ENCODE measurements around the gene GRIA4. TPM values are rescaled to one million over a fixed set of nuclear protein-coding genes. Genes with fewer than 3 reads are reported as not detected.

The GRIA4 gene
- total RNA-seq, 2 experiments from 2014 or later, result not detected

DNA sequence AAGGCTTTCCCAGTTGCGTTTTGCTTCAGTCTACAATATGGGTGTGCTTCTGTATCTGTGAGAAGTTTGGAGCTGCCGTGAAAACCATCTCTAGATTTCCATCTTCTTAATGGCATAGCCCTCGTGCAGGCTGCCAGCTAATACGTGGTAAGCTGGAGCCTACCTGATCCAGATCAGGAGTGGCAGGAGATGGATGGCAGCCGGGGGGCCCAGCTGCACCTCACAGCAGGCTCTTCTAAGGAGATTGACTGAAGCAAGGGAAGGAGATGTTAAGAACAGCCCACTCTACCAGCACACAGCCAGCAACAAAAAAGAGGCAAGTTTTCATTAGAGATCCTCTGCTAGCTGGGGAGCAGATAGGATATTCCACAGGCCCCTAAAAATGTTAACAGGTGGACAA is 296.6 kb downstream of the GRIA4 start:
- Mint-ChIP-seq H3K4me1 (ENCODE audit: low read depth) (no peaks in the 10 kb centered on the region), H3K27ac (no peak overlapping the region), H3K27me3 (no peaks in the 10 kb centered on the region), H3K36me3 (no peaks in the 10 kb centered on the region), H3K4me3 (no peak overlapping the region), H3K9me3 (no peaks in the 10 kb centered on the region)
- CTCF ChIA-PET, result no interaction called here
- intact Hi-C loops (cut with micrococcal nuclease), result no loop called here
- POLR2A ChIA-PET, result no interaction called here
- no peak for DNase-seq

DNA sequence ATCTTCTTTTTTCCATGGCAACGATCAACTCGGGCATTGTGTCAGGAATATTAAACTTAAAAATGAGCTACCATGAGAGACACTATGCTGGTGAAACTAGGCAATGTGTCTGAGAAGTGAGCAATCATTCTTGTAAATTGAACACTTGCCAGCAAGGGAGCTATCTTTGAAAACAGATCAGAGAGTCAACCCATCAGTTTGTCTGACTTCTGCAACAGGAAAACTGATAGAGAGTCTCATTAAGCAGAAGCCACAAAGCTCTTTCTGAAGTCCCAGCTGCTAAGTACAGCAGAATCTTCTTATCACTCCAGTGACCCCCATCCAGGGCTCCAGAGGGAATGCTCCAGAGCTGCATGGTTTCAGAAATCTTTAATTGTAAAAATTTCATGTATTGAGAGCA is 297.4 kb downstream of the GRIA4 start:
- ChIA-PET POLR2A (no interaction called here), CTCF (no interaction called here)
- intact Hi-C loops (cut with micrococcal nuclease), result no loop called here
- no peaks in the 10 kb centered on the region for H3K27me3 Mint-ChIP-seq
- H3K4me1 Mint-ChIP-seq (ENCODE audit: low read depth), result no peaks in the 10 kb centered on the region
- H3K36me3 Mint-ChIP-seq, result no peaks in the 10 kb centered on the region
- no peak overlapping the region for H3K27ac Mint-ChIP-seq
- no peaks in the 10 kb centered on the region for H3K9me3 Mint-ChIP-seq
- no peak overlapping the region for H3K4me3 Mint-ChIP-seq
- no peak for DNase-seq

DNA sequence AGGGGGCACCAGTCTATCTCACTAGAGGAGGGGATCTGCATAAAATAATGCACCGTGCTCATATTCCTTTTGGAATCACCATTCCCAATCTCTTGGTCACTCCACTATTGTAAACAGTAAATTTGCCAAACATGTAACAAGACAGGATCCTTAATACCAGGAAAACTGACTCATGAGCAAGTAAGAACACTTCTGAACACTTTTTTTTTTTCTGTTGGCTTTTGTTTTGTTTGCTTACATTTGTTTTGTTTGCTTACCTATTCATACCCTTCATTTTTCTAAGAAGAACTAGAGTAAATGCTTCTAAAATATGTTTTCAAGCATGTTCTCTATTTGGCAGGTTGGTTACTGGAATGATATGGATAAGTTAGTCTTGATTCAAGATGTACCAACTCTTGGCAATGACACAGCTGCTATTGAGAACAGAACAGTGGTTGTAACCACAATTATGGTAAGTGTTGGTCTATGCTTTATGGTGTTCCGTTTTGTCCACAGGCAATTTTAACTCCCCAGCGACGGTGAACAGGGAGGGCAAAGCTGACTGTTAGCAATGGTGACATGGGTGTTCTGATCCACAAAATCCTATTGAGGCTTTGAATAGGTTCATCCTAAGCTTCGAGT is 300.3 kb downstream of the GRIA4 start:
- H3K4me1 Mint-ChIP-seq (ENCODE audit: low read depth), result no peaks in the 10 kb centered on the region
- H3K27ac Mint-ChIP-seq, result no peak overlapping the region
- H3K4me3 Mint-ChIP-seq, result no peak overlapping the region
- DNase-seq, result no peak
- no peaks in the 10 kb centered on the region for H3K9me3 Mint-ChIP-seq
- H3K36me3 Mint-ChIP-seq, result no peaks in the 10 kb centered on the region
- intact Hi-C loops (cut with micrococcal nuclease), result no loop called here
- H3K27me3 Mint-ChIP-seq, result no peaks in the 10 kb centered on the region
- ChIA-PET POLR2A (no interaction called here), CTCF (no interaction called here)

DNA sequence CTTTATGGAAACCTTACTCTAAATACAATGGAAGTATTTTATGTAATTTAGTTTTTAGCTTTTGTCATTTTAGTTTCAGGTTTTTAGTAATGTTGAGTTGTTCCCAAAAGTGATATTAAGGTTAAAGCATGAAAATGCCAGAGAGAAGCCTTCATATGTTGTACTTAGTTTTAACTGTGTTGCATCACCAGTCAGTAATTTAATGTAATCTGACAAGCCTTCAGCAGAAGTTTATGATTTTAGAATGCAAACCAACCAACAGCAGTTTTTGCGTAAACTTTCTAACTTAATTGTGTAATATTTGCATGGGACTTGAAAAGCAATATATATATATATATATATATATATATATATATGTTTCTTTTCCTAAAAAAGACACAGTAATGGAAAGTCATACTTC is 301.6 kb downstream of the GRIA4 start:
- no peak for DNase-seq
- ChIA-PET POLR2A (no interaction called here), CTCF (no interaction called here)
- no peaks in the 10 kb centered on the region for H3K36me3 Mint-ChIP-seq
- no peak overlapping the region for H3K27ac Mint-ChIP-seq
- no peaks in the 10 kb centered on the region for H3K4me1 Mint-ChIP-seq (ENCODE audit: low read depth)
- H3K4me3 Mint-ChIP-seq, result no peak overlapping the region
- no peaks in the 10 kb centered on the region for H3K27me3 Mint-ChIP-seq
- intact Hi-C loops (cut with micrococcal nuclease), result no loop called here
- H3K9me3 Mint-ChIP-seq, result no peaks in the 10 kb centered on the region

DNA sequence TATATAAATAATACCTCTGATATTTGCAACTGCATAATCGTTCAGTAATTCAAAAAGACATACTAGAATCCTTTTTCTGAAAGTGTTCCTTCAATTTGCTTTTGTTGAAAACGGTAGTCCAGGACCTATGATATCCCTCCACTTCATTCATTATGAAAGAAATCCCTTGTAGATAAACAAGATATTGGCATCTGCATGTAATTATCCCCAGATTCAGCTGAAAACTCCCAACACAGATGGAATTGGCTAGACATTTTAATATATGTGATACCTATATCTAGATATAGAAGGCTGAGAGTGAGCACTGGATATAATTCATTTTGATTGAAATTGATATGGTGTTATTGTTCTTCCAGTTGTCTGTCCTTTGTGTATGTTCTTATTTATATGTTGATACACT is 302.8 kb downstream of the GRIA4 start:
- no peaks in the 10 kb centered on the region for H3K9me3 Mint-ChIP-seq
- intact Hi-C loops (cut with micrococcal nuclease), result no loop called here
- ChIA-PET POLR2A (no interaction called here), CTCF (no interaction called here)
- H3K4me1 Mint-ChIP-seq (ENCODE audit: low read depth), result no peaks in the 10 kb centered on the region
- H3K27ac Mint-ChIP-seq, result no peak overlapping the region
- no peak for DNase-seq
- no peak overlapping the region for H3K4me3 Mint-ChIP-seq
- H3K36me3 Mint-ChIP-seq, result no peaks in the 10 kb centered on the region
- H3K27me3 Mint-ChIP-seq, result no peaks in the 10 kb centered on the region

DNA sequence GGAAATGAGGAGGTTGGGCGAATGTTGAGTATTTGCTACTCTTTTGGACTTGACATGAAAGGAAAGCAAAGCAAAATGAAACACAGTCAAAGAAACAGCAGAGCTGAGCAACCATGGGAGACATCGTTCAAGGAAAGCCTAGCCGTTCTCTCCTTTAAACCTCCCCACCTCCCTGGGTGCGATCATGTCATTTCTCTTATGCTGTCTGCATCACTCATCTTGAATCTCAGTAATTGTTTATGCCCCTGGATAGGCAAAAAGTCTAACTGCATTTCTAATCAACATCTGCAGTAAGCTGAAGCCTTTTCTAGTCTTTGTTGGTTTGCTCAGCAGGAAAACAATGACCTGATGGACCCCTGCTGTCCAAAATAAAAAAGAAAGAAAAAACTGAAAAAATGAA is 305.1 kb downstream of the GRIA4 start:
- no peak overlapping the region for H3K27ac Mint-ChIP-seq
- CTCF ChIA-PET, result no interaction called here
- no peaks in the 10 kb centered on the region for H3K36me3 Mint-ChIP-seq
- POLR2A ChIA-PET, result no interaction called here
- H3K4me1 Mint-ChIP-seq (ENCODE audit: low read depth), result no peaks in the 10 kb centered on the region
- H3K27me3 Mint-ChIP-seq, result no peaks in the 10 kb centered on the region
- no peak overlapping the region for H3K4me3 Mint-ChIP-seq
- intact Hi-C loops (cut with micrococcal nuclease), result no loop called here
- DNase-seq, result no peak
- no peaks in the 10 kb centered on the region for H3K9me3 Mint-ChIP-seq

DNA sequence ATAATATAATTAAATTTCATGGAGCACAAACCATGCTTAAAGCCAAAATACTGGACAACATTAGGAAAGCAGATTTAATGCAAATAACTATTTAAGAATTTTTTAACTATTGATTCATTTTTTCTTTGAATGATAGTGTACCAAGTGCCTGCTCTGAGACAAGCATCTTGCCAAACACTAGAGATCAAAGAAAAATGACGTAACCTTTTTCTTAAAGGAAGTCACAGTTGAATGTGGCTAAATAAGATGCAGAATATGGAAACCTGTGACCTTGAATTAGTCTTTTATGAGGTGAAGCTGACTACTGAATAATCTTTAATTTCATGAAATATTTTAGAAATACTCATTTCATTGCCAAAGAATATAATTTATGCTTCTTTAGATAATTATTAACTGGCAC is 308.2 kb downstream of the GRIA4 start:
- Mint-ChIP-seq H3K27me3 (no peaks in the 10 kb centered on the region), H3K4me1 (ENCODE audit: low read depth) (no peaks in the 10 kb centered on the region), H3K9me3 (no peaks in the 10 kb centered on the region), H3K4me3 (no peak overlapping the region), H3K27ac (no peak overlapping the region), H3K36me3 (no peaks in the 10 kb centered on the region)
- POLR2A ChIA-PET, result no interaction called here
- CTCF ChIA-PET, result no interaction called here
- DNase-seq, result no peak
- intact Hi-C loops (cut with micrococcal nuclease), result no loop called here

DNA sequence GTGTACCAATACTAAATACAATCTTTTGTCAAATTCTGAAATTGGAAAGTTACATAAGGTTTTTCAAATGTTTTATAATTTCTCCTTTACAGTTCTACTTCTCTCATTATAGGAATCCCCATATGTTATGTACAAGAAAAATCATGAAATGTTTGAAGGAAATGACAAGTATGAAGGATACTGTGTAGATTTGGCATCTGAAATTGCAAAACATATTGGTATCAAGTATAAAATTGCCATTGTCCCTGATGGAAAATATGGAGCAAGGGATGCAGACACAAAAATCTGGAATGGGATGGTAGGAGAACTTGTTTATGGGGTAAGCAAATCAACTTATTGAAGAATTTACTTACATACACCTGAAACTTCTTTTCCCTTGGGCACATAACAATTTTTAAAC is 308.7 kb downstream of the GRIA4 start:
- Mint-ChIP-seq H3K4me3 (no peak overlapping the region), H3K9me3 (no peaks in the 10 kb centered on the region), H3K27ac (no peak overlapping the region), H3K36me3 (no peaks in the 10 kb centered on the region), H3K27me3 (no peaks in the 10 kb centered on the region), H3K4me1 (ENCODE audit: low read depth) (no peaks in the 10 kb centered on the region)
- ChIA-PET POLR2A (no interaction called here), CTCF (no interaction called here)
- DNase-seq, result no peak
- intact Hi-C loops (cut with micrococcal nuclease), result no loop called here

DNA sequence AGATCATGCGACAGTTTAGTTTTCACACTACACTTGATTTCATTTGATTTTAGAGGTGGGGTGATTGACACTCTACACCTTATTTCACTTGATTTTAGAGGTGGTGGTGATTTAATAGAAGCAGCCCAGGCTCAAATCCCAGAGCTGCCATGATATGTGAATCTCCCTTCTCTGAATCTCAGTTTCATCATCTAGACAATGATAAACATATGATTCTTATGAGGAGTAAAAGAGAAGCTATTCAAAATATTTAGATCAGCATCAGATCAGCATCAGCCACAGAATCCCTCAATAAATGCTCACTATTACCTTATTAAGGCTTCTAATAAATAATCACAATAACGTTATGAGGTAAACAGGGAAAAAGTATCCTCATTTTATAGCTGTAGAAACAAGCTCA is 313.4 kb downstream of the GRIA4 start:
- H3K36me3 Mint-ChIP-seq, result no peaks in the 10 kb centered on the region
- H3K27me3 Mint-ChIP-seq, result peaks cover 2% of the 10 kb centered on the region
- intact Hi-C loops (cut with micrococcal nuclease), result no loop called here
- no peaks in the 10 kb centered on the region for H3K9me3 Mint-ChIP-seq
- DNase-seq, result no peak
- H3K27ac Mint-ChIP-seq, result no peak overlapping the region
- CTCF ChIA-PET, result no interaction called here
- H3K4me3 Mint-ChIP-seq, result no peak overlapping the region
- no peaks in the 10 kb centered on the region for H3K4me1 Mint-ChIP-seq (ENCODE audit: low read depth)
- POLR2A ChIA-PET, result no interaction called here

DNA sequence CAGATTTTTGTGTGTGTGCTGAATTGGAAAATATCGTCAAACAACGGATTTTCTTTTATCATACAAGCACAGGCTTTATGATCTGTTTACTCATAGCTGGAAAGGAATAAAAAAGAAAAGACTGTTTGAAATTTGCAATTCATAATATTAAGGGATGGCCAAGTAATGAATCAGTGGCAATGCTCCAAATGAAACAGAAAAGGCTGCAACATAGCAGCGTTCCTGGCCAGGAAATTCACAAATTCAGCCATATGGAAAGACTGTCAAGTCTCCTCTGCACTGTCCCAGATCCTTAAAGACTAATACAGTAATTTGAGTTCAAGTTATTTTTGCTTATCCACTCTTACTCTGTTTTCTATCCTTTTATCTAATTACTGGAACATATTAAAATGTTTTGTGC is 313.9 kb downstream of the GRIA4 start:
- no peak overlapping the region for H3K27ac Mint-ChIP-seq
- POLR2A ChIA-PET, result no interaction called here
- no peak overlapping the region for H3K4me3 Mint-ChIP-seq
- CTCF ChIA-PET, result no interaction called here
- H3K4me1 Mint-ChIP-seq (ENCODE audit: low read depth), result no peaks in the 10 kb centered on the region
- H3K9me3 Mint-ChIP-seq, result no peaks in the 10 kb centered on the region
- H3K36me3 Mint-ChIP-seq, result no peaks in the 10 kb centered on the region
- intact Hi-C loops (cut with micrococcal nuclease), result no loop called here
- peaks cover 2% of the 10 kb centered on the region for H3K27me3 Mint-ChIP-seq
- DNase-seq, result no peak

DNA sequence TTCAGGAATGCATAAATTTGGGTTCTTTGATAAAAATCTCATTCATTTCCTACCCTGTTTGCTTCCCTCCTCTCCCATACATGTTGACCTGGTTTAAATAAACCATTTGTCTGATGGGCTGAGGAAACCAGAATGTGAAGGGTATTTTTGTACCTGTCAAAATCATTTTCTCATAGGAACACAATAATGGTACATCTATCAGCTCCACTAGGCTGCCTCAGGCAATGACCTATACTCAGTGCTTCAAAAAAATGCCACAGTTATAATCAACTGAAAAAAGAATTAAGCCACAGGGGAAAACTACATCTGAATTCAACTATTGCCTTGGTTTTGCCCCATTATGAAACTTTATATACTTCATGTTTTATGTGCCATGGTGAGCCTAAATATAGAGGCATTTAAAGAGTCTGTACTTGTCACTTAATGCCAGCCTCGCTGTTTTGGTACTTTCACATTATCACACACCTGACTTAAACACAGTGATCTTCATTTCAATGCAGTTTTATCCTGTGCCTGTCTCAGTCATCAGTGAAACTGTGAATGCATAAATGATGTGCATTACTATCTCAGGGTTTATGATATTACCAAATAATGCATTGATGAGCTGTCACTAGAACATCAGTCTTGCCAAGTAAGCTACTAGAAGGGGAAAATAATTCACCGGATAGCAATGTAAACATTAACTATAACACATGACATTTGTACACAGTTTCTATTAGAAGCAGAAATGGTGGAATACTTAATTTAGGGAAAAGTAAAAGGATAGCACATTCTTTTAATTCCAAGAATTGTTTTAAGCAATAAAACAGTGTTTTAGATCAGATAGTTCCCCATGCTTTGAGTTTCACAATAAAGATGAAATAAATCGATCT is 319.4 kb downstream of the GRIA4 start:
- ChIA-PET CTCF (no interaction called here), POLR2A (no interaction called here)
- no peaks in the 10 kb centered on the region for H3K9me3 Mint-ChIP-seq
- no peak overlapping the region for H3K4me3 Mint-ChIP-seq
- no peak overlapping the region for H3K27ac Mint-ChIP-seq
- DNase-seq, result no peak
- intact Hi-C loops (cut with micrococcal nuclease), result no loop called here
- no peaks in the 10 kb centered on the region for H3K36me3 Mint-ChIP-seq
- peaks cover 2% of the 10 kb centered on the region for H3K27me3 Mint-ChIP-seq
- no peaks in the 10 kb centered on the region for H3K4me1 Mint-ChIP-seq (ENCODE audit: low read depth)

DNA sequence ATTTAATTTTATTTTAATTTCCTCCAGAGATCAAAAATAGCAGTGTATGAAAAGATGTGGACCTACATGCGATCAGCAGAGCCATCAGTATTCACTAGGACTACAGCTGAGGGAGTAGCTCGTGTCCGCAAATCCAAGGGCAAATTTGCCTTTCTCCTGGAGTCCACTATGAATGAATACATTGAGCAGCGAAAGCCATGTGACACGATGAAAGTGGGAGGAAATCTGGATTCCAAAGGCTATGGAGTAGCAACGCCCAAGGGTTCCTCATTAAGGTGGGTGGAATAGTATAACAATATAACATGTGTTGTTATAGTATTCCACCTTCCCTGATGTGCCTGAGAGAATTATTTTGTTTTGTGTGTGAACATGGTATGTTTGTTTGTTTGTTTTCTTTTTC is 323.8 kb downstream of the GRIA4 start:
- Mint-ChIP-seq H3K9me3 (no peaks in the 10 kb centered on the region), H3K36me3 (no peaks in the 10 kb centered on the region), H3K4me3 (no peak overlapping the region), H3K27ac (no peak overlapping the region), H3K27me3 (no peaks in the 10 kb centered on the region), H3K4me1 (ENCODE audit: low read depth) (no peaks in the 10 kb centered on the region)
- POLR2A ChIA-PET, result no interaction called here
- CTCF ChIA-PET, result no interaction called here
- no peak for DNase-seq
- intact Hi-C loops (cut with micrococcal nuclease), result no loop called here

DNA sequence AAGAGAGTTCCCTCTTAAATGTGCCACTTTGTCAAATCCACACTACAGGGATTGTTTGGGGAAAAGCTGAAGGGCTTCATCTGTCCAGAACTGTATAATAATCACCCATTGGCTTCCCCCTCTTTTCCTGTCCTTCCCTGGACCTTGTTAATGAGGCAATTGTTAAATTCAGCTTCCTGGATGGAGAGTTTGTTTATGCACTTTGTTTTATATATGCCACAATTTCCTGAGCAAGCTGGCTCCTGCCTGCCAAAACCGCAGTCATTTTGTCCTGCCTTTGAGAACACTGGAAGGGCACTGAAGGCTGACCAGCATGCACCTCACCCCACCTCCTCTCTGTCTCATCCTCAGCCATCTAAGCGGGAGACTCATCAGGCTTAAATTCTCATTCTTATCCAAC is 325.9 kb downstream of the GRIA4 start:
- H3K27me3 Mint-ChIP-seq, result peaks cover 3% of the 10 kb centered on the region
- no peaks in the 10 kb centered on the region for H3K4me1 Mint-ChIP-seq (ENCODE audit: low read depth)
- ChIA-PET POLR2A (no interaction called here), CTCF (no interaction called here)
- DNase-seq, result no peak
- H3K36me3 Mint-ChIP-seq, result no peaks in the 10 kb centered on the region
- intact Hi-C loops (cut with micrococcal nuclease), result no loop called here
- no peaks in the 10 kb centered on the region for H3K9me3 Mint-ChIP-seq
- no peak overlapping the region for H3K4me3 Mint-ChIP-seq
- no peak overlapping the region for H3K27ac Mint-ChIP-seq
